PC-3 (cell line): Measurements from ENCODE around the gene CELF1. TPM values are rescaled to one million over a fixed set of nuclear protein-coding genes. Genes with fewer than 3 reads are reported as not detected.
A peak's percentile ranks its signal among the peaks of the same experiment; 100 is the strongest.

ENCODE experiments used
- ATAC-seq: fragments of 200-7000 bp; cut with Tn5 transposase; 2 replicates; pipeline ENCODE4 v1.9.1; 2020; ENCODE audit warnings: mild to moderate bottlenecking, moderate library complexity
- BruUV-seq: library from RNA; stranded (reverse); fragments of 400-500 nt; replicated peaks from 2 replicates; lab custom pipeline; 2021; lab: Mats Ljungman, UMichigan
- CTCF ChIA-PET: fragments of 300-600 bp; sonication (Branson Sonifier 250); formaldehyde crosslinking; loops from one replicate; lab custom pipeline; 2022; ENCODE audit warnings: antibody characterized with exemption; lab: Charles Lee
- POLR2A ChIA-PET: fragments of 300-600 bp; sonication (Branson Sonifier 250); formaldehyde crosslinking; loops from one replicate; lab custom pipeline; 2022; ENCODE audit warnings: antibody characterized with exemption; ENCODE audit not compliant: unreplicated experiment; lab: Charles Lee
- DNase-seq: peaks from one replicate; pipeline ENCODE4 v3.0.0-alpha.2; 2015
- H2AFZ ChIP-seq: fragments of 300-600 bp; sonication (generic); 2 replicates; pipeline ENCODE4 v1.6.0; 2016; ENCODE audit warnings: antibody characterized with exemption, low read length
- H3F3A ChIP-seq: fragments of 300-600 bp; sonication (generic); one replicate; pipeline ENCODE4 v1.6.0; 2017; ENCODE audit warnings: antibody characterized with exemption, low read length, control low read depth, mild to moderate bottlenecking; ENCODE audit not compliant: unreplicated experiment
- H3K27ac ChIP-seq: fragments of 300-600 bp; sonication (generic); 2 replicates; pipeline ENCODE4 v1.5.1; 2016; ENCODE audit warnings: mild to moderate bottlenecking, low read length
- H3K27me3 ChIP-seq: fragments of 300-600 bp; sonication (generic); 2 replicates; pipeline ENCODE4 v1.6.1; 2016; ENCODE audit warnings: low read length, mixed read lengths
- H3K36me3 ChIP-seq: fragments of 300-600 bp; sonication (generic); 2 replicates; pipeline ENCODE4 v1.6.1; 2016; ENCODE audit warnings: low read depth, mixed run types, low read length, mixed read lengths
- H3K4me1 ChIP-seq: fragments of 300-600 bp; sonication (generic); 2 replicates; pipeline ENCODE4 v1.5.1; 2016; ENCODE audit warnings: low read length; ENCODE audit not compliant: insufficient read depth
- H3K4me2 ChIP-seq: fragments of 300-600 bp; sonication (generic); 2 replicates; pipeline ENCODE4 v1.6.0; 2016; ENCODE audit warnings: low read length
- H3K4me3 ChIP-seq: fragments of 300-600 bp; sonication (generic); 2 replicates; pipeline ENCODE4 v1.5.1; 2016; ENCODE audit warnings: mild to moderate bottlenecking, low read length, mixed read lengths
- H3K79me2 ChIP-seq: fragments of 300-600 bp; sonication (generic); 2 replicates; pipeline ENCODE4 v1.6.1; 2017; ENCODE audit warnings: low read length, mixed read lengths
- H3K9ac ChIP-seq: fragments of 300-600 bp; sonication (generic); 2 replicates; pipeline ENCODE4 v1.6.0; 2016; ENCODE audit warnings: mild to moderate bottlenecking, low read length
- H3K9me2 ChIP-seq: fragments of 300-600 bp; sonication (generic); replicated peaks from 2 replicates; pipeline ENCODE4 v1.6.1; 2016; ENCODE audit warnings: mixed run types, low read length, mixed read lengths
- H3K9me3 ChIP-seq: fragments of 300-600 bp; sonication (generic); 2 replicates; pipeline ENCODE4 v1.6.1; 2016; ENCODE audit warnings: low read length, mixed read lengths
- H4K20me1 ChIP-seq: fragments of 300-600 bp; sonication (generic); 2 replicates; pipeline ENCODE4 v1.6.1; 2016; ENCODE audit warnings: low read length, mixed read lengths
- EZH2 ChIP-seq: fragments of 300-600 bp; sonication (generic); IDR thresholded peaks from one replicate; pipeline ENCODE4 v1.6.1; 2017; ENCODE audit warnings: antibody characterized with exemption, mild to moderate bottlenecking, low read length; ENCODE audit not compliant: unreplicated experiment
- EZH2phosphoT487 ChIP-seq: fragments of 300-600 bp; sonication (generic); IDR thresholded peaks from 2 replicates; pipeline ENCODE4 v1.6.1; 2018; ENCODE audit warnings: mild to moderate bottlenecking, antibody characterized with exemption, low read length, borderline replicate concordance
- intact Hi-C: fragments of 100-400 bp; cut with micrococcal nuclease; formaldehyde crosslinking; loops from 2 replicates; pipeline ENCODE4 v1.9.0; 2023
- total RNA-seq: library from RNA; depleted of rRNA; stranded (reverse); fragments of >200 nt; gene quantifications from 2 replicates; pipeline ENCODE4 v1.2.3, GENCODE V29; 2014
- TF ChIP-seq, protein P1 (sequence below): fragments of 300-600 bp; sonication (generic); conservative IDR thresholded peaks from 2 replicates; pipeline ENCODE4 v1.5.1; 2017; ENCODE audit warnings: antibody characterized with exemption, low read depth, mild to moderate bottlenecking, low read length

The CELF1 gene
- total RNA-seq, 1 experiment from 2014 or later = 80.1 TPM

DNA sequence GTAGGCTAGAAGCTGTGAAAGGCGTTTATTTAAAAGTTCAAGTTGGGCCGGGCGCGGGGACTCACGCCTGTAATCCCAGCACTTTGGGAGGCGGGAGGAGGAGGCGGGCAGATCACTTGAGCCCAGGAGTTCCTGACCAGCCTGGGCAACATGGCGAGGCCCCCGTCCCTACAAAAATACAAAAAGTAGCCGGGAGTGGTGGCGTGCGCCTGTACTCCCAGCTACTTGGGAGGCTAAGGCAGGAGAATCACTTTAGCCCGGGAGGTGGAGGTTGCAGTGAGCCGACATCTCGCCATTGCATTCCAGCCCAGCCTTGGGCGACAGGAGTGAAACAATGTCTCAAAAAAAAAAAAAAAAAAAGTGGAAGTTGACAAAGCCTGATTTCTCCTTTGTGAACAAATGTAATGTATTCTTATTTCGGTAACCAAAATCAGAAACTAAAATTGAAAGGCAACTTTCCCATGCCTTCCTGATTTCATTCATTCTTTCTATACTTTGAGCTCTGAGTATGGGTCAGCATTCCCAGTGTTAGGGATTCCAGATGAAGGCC is 13.3 kb upstream of the CELF1 start:
- Histone ChIP-seq H3K9ac (peak overlapping the region; percentile 98), H3K4me1 (peaks cover 11% of the 10 kb centered on the region), H3F3A (no peaks in the 10 kb centered on the region), H3K9me2 (no peaks in the 10 kb centered on the region), H3K4me2 (peak overlapping the region; percentile 94), H3K79me2 (peaks cover 64% of the 10 kb centered on the region), H3K27ac (peak overlapping the region; percentile 38; the same call in 1 of the 2 replicates), H4K20me1 (peaks cover 6% of the 10 kb centered on the region), H3K4me3 (peak overlapping the region; percentile 97), H2AFZ (peak overlapping the region; percentile 94), H3K9me3 (no peaks in the 10 kb centered on the region), H3K27me3 (no peaks in the 10 kb centered on the region), H3K36me3 (peaks cover 9% of the 10 kb centered on the region; the same call in 1 of the 2 replicates)
- ChIA-PET POLR2A (no interaction called here), CTCF (no interaction called here)
- DNase-seq (peak; percentile 25), ATAC-seq (peak; percentile 53)
- no TSS peak for BruUV-seq
- intact Hi-C loops = no loop called here
- TF ChIP-seq EZH2phosphoT487 = no peak
- TF ChIP-seq, protein P1, sequence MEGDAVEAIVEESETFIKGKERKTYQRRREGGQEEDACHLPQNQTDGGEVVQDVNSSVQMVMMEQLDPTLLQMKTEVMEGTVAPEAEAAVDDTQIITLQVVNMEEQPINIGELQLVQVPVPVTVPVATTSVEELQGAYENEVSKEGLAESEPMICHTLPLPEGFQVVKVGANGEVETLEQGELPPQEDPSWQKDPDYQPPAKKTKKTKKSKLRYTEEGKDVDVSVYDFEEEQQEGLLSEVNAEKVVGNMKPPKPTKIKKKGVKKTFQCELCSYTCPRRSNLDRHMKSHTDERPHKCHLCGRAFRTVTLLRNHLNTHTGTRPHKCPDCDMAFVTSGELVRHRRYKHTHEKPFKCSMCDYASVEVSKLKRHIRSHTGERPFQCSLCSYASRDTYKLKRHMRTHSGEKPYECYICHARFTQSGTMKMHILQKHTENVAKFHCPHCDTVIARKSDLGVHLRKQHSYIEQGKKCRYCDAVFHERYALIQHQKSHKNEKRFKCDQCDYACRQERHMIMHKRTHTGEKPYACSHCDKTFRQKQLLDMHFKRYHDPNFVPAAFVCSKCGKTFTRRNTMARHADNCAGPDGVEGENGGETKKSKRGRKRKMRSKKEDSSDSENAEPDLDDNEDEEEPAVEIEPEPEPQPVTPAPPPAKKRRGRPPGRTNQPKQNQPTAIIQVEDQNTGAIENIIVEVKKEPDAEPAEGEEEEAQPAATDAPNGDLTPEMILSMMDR = no peak
- TF ChIP-seq EZH2 = no peak

- H3K79me2 ChIP-seq = peaks cover 57% of the 10 kb centered on the region
Observed at GRCh38 chr11:47565340-47566148, 12.6 kb upstream of the CELF1 start, which contains the start of gene PTPMT1. TSS of gene PTPMT1 (plus strand) at chr11:47565599. CDS start at chr11:47565623, 24 bp downstream.

More at GRCh38 chr11:47565340-47566148, 12.6 kb upstream of the CELF1 start, which contains the start of gene PTPMT1:
- Histone ChIP-seq H3K4me2 (peak within 1 kb of the TSS; percentile 94), H3K9me3 (no peaks in the 10 kb centered on the region), H4K20me1 (no peaks in the 10 kb centered on the region), H3K9ac (peak within 1 kb of the TSS; percentile 98), H3K9me2 (no peaks in the 10 kb centered on the region), H3K36me3 (peaks cover 3% of the 10 kb centered on the region; the same call in 1 of the 2 replicates), H3K4me1 (peaks cover 11% of the 10 kb centered on the region), H2AFZ (peak within 1 kb of the TSS; percentile 94), H3K27me3 (no peaks in the 10 kb centered on the region), H3K27ac (peak within 1 kb of the TSS; percentile 48), H3K4me3 (peak within 1 kb of the TSS; percentile 97), H3F3A (no peaks in the 10 kb centered on the region)
- DNase-seq = peak; percentile 72
- peak; percentile 91 for ATAC-seq
- CTCF ChIA-PET = no interaction called here
- intact Hi-C loops = no loop called here
- BruUV-seq = no TSS peak
- POLR2A ChIA-PET = no interaction called here
- TF ChIP-seq EZH2 (no peak), EZH2phosphoT487 (no peak)
- TF ChIP-seq, protein P1 = no peak
